Mesenteric fat pad (tissue), 1 donor: ENCODE data around the gene FAM13A. TPM values are rescaled to one million over a fixed set of nuclear protein-coding genes. Genes with fewer than 3 reads are reported as not detected.

Source experiments
- DNase-seq: peaks from one replicate; pipeline ENCODE4 v3.0.0-alpha.2; 2020; ENCODE audit warnings: low spot score
- total RNA-seq: library from RNA; stranded (reverse); fragmentation: NEBNext Ultra II Directional; extraction: Animal tissue kit (Norgen Biotek cat#: 25700); gene quantifications from one replicate; pipeline ENCODE4 v1.2.1, GENCODE V29; 2021
- donor health status: DM: yes; HTN: yes; CAD: no.

FAM13A gene
- total RNA-seq, 1 donor from 2014 or later = 29.6 TPM

- no peak for DNase-seq
Observed at GRCh38 chr4:88724406-88724805, 332.6 kb downstream of the FAM13A start.

GRCh38 chr4:88722828-88723227 lies 334.2 kb downstream of the FAM13A start:
- DNase-seq = no peak

DNA sequence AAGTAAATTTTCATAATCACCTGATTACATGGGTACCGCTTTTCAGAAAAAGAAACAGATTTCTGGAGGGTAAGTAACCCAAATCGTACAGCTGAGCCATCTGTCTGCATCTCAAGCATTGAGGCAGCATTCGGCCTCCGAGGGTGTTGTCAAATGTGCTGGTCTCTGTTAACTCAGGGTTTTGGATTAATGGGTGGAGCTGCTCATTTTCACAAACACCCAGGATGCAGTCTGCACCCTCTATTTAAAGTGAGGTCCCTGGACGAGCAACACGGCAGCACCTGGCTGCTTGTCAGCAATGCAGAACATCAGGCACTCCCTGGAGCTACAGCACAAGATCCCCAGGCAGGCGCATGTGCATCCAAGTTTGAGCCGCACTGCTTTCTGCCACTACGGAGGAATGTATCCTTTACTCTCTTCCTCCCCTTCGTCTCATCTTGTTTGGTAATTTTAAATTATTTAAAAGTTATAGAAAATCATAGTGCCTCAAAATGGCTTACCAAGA lies 334.7 kb downstream of the FAM13A start:
- DNase-seq = no peak

- DNase-seq = no peak
Observed at GRCh38 chr4:88720451-88721428, 336.2 kb downstream of the FAM13A start.

GRCh38 chr4:88719381-88719780 lies 337.6 kb downstream of the FAM13A start:
- DNase-seq = no peak

DNA sequence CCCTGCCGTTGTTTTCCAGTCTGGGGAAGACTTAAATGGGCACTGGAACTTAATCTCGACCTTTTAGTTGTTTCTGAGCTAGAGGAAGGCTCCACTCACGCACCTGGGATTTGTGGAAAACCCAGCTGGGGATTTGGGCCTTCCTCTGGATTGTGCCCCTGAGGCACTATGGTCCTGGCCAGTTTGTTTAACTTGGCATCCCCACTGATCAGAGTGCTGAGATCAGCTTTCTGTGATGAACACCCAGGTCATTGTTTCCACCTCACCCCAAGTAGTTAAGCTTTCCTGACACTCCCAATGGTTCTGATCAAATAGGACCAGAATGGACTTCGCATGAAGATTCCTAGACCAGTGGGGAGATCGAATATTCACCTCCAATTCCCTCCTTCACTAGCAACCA lies 338.9 kb downstream of the FAM13A start:
- DNase-seq = no peak

GRCh38 chr4:88713782-88714181 lies 343.2 kb downstream of the FAM13A start:
- no peak for DNase-seq

- no peak for DNase-seq
Observed at GRCh38 chr4:88709989-88710388, 347.0 kb downstream of the FAM13A start.

- no peak for DNase-seq
Observed at GRCh38 chr4:88706574-88706973, 350.4 kb downstream of the FAM13A start.

GRCh38 chr4:88705805-88706492 lies 351.0 kb downstream of the FAM13A start:
- no peak for DNase-seq

DNA sequence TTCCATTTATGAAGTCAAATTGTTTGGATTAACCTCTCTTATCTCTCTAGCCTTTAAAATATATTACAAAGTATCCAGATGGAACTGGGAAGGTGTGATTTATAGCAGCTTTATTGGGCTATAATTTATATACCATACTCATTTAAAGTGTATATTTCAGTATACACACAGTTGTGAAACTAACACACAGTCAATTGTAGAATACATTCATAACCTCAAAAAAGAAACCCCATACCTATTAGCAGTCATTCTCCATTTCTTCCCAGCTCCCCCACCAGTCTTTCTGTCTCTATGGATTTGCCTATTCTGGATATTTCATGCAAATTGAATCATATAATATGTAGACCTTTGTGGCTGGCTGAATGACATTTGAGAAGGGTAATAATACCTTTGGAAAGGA lies 351.8 kb downstream of the FAM13A start:
- no peak for DNase-seq

DNA sequence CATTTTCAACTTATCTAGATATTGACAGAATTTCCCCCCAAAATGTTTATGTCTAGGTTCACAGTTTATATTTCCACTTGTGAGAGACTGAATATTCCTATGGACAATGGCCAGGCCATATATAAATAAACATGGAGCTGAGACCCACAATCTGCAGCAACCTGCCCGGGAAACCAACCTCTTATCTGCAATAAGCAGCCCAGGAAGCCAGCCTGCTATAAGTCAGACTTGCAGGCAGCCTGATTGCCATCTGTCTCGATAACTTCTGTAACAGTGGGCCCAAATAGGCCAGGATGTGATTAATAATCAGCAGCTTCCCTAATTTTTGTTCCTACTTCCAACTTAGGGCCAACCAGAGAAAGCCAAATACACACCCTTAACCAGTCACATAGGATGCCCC lies 354.2 kb downstream of the FAM13A start:
- DNase-seq = no peak

DNA sequence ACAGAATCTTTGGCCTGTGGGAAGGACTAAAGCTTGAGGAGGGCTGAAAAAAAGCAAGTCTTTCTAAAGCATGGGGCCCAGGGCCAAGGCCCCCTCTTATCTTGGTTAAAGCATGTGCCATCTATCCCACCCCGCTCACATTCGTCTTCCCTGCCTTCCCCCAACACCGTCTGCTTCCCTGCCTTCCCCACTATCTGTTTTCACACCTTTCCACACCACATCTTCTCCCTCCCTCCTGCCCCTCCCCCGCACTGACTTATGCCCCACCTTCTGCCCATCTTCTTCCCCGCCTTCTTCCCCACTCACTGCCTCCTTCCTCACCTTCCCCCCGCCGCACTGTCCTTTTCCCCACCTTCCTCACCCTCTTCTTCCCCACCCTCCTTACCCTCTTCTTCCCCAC lies 358.5 kb downstream of the FAM13A start:
- DNase-seq = no peak

DNA sequence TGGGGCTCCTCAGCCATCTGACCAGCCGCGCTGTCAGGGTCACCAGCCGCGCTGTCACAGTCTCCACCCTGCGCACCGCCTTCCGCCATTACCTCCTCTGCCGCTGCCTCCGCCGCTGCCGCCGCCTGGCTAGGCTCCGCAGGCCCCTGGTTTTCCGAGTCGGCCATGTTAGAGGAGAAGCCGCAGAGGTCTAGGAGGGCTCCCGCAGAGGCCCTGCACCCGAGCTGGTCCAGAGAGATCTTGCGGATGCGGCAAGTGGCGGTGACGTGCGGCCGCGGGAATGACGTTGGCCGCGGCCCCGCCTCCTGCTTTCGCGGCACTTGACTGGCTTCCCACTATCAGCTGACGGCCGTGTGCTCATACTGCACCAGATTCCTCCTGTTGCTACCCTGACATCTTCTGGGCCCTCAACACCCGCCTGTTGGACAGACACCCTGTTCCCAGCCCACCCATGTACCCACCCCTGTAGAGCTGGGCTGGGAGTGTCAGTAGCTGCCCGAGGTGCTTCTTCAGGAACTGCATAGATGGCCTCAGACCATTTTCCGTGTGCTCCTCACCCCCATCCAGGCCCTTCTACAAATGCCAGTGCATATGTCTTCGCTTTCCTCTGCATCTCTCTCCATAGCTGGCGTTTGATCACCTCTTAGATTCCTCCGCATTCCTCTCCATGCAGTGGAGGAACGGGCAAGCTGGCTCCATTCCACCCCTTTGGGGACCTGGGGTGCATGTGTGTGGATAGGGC lies 359.2 kb downstream of the FAM13A start, which contains the start of gene NAP1L5:
TSS of gene NAP1L5 (minus strand) at position 242 of the 742 bp plus-strand sequence. CDS start at position 167, 75 bp downstream.
- DNase-seq = no peak

- no peak for DNase-seq
Observed at GRCh38 chr4:88697141-88697540, 359.8 kb downstream of the FAM13A start.

DNA sequence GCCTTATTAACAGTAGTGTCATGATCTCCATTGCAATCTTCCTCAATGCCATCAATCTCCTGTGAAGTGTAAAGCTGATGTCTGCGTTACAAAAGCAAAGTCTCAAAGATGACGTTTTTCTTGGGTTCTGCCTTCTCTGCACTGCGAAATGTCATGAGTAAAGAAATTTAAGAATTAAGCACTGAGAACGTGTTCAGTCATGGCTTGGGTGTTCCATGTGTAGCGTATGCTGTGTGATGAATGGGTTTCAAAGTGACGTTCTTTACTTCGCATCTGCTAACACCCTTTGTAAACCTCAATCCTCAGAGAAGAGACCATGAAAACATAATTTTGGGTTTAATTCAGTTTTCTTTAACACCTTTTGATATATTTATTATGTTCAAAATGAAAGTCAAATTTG lies 360.4 kb downstream of the FAM13A start:
- DNase-seq = no peak

DNA sequence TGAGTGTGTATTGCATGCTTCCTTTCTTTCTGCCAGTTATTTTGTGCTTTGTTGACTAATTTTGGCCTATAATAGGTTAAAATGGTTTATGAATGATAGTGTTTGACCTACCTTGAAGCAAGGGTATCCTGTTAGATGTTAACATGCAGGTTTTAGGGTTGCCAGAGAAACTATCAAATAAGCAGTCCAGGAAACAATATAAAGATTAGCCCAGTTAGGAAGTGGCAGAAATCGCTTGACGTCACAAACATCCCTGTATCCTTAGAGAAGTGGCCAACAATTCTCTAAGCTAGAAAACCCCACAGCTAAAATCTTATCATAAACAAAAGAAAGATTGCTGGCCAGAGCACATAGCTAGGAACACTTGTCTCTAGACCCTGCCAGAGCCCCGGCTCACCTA lies 363.2 kb downstream of the FAM13A start:
- no peak for DNase-seq

GRCh38 chr4:88690355-88690754 lies 366.6 kb downstream of the FAM13A start:
- DNase-seq = no peak

DNA sequence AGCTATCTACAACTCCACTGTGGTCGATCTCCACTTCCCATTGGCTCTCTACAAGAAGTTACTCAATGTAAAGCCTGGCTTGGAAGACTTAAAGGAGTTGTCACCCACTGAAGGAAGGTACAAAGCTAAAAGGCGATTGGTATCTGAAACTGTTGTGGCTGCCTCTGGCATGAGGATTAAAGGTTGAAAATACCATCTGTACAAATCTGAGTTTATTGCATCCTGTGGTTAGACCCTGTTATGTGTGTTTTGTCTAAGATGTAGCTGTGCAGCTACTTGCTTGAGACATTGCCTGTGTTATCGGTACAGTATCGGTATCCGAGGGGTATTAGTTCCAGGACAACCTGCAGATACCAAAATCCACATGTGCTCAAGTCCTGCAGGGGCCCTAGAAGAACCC lies 375.8 kb downstream of the FAM13A start:
- no peak for DNase-seq
